DMS53 (cell line): Measurements from ENCODE around the gene TFCP2L1.

Experiments used
- DNase-seq: peaks from one replicate; lab custom pipeline; 2025; lab: John Stamatoyannopoulos, UW

The TFCP2L1 gene

GRCh38 chr2:121218386-121218938 is 66.5 kb downstream of the TFCP2L1 start:
- DNase-seq = peak; percentile 24

- DNase-seq = no peak
Observed at GRCh38 chr2:121217627-121218026, 67.4 kb downstream of the TFCP2L1 start.

DNA sequence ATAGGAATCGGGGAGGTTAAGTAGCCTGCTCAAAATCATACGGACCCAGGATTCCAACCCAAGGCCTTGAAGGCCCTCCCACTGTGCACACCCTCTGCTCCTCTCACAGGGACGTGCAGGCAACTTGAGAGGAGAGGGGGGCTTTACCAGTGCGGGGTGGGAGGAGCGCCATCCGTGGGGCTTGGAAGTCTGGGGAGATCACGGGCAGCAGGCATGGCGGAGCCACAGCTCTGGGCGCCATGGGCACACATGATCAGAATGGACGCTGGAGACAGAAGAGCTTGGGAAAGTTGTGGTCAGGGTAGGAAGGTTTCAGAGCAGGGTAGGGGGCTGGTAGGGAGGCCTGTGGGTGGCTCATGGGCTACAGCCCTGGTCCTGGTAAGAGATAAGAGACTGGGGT is 70.7 kb downstream of the TFCP2L1 start:
- no peak for DNase-seq

DNA sequence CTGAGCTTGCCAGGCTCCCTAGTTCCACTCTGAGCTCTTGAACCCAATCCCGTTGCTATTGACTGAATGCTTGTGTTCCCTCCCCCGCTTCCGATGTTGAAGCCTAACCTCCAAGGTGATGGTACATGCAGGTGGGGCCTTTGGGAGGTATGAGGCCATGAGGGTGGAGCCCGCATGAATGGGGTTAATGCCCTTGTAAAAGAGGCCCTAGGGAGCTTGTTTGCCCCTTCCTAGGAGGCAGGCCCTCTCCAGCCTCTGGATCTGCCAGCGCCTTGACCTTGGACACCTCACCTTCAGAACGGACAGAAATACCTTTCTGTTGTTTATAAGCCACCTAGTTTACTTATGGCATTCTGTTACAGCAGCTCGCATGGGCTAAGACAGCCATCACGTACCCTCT is 71.6 kb downstream of the TFCP2L1 start:
- DNase-seq = no peak

GRCh38 chr2:121212661-121213325 is 72.2 kb downstream of the TFCP2L1 start:
- no peak for DNase-seq

DNA sequence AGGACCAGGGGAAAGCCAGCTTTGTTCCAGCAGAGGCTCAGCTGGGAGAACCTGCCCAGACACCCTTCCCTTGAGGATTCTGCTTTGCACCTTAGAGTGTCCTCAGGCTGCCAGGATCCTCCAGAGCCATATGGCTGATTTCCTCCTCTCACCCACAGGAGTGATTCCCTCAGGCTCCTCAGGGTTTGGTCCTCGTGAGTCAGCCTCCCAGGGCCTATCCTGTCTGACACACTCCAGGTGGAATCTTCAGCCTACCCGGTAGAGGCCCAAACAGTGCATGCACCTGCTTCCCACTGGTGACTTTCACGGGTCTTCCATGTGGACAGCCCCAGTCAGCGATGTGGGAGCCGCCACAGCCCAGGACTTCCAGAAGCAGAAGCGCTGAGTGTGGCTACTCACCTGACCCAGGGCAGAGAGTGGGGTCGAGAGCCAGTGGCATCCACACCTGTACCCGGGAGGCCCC is 73.3 kb downstream of the TFCP2L1 start:
- peak; percentile 80 for DNase-seq

GRCh38 chr2:121211251-121211650 is 73.8 kb downstream of the TFCP2L1 start:
- peak; percentile 82 for DNase-seq

GRCh38 chr2:121210691-121211090 is 74.3 kb downstream of the TFCP2L1 start:
- DNase-seq = peak; percentile 94

DNA sequence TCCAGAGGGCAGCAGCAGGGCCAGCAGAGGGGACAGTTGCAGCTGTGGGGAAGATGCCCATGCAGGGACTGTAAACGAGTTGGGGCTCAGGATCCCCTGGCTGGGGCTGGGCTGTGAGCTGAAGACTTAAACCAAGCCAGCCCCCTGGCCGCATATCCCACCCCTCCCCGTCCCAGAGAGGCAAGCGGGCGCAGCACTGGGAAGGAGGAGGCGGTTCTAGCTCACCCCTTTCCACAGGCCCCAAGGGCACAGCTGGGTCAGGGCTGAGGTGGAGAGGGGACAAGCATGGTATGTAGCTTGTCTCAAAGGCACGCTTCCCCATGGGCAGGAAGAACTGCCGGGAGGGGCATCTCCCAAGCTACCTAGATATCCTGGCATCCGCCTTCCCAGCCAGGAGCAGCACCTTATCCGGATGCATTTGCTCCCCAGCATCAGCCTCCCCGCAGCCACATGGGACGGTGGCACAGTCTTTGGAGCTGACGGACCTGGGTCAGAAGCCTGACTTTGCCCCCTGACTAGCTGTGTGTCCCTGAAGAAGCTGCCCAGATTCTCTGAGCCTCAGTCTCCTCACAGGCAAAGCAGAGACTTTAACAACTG is 75.9 kb downstream of the TFCP2L1 start:
- DNase-seq = no peak

GRCh38 chr2:121207494-121207893 is 77.5 kb downstream of the TFCP2L1 start:
- DNase-seq = no peak

DNA sequence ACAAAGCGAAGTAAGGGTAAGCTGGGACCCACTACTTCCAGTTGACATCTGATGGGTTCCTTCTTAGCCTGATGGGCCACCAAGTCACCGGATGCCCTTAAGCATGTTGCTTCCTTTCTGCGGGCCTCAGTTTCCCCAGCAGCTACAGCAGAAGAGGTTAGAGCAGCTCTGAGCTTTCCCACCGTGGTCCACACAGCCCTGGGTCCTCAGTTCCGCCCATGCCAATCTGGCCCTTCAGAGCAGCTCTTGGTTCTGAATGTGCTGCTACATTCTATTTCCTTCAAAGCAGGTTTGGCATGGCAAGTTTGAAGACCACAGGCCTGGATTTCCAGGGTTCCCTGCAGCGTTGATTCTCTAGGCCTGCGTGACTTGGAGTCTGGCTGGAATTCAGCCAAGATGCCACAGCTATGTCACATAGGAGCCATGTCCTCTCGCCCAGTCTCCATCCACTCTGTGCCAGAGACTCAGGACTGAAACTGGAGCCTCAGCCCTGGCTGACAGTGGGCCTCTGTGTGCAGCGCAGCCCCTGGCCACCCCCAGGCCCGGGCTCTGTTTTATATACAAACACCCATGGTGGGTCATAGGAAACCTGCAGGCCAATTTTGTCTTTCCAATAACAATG is 79.6 kb downstream of the TFCP2L1 start:
- DNase-seq = peak; percentile 56

DNA sequence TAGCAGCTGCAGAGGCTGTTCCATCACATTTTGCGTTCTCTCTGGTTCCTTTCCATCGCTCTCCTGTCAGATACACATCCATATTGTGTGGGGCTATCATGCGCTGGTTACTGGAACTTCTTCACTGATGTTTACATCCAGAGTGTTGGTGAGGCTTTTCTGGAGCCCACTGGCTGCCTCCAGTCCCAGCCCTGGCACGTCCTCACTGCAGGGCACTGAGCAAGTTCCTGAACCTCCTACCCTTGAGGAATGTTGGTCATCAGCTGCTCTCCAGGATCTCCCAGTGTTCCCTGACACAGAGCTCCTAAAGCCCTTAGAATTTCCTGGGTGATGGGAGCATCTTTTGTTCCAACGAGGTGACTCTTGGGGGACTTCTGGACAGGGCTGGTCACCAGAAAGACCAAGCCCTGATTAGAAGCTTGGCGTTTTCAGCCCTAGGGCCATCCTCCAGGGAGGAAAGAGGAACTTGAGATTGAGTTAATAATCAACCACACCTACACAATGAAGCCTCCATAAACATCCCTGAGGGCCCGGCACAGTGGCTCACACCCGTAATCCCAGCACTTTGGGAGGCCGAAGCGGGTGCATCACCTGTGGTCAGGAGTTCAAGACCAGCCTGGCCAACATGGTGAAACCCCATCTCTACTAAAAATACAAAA is 81.3 kb downstream of the TFCP2L1 start:
- DNase-seq = peak; percentile 87

DNA sequence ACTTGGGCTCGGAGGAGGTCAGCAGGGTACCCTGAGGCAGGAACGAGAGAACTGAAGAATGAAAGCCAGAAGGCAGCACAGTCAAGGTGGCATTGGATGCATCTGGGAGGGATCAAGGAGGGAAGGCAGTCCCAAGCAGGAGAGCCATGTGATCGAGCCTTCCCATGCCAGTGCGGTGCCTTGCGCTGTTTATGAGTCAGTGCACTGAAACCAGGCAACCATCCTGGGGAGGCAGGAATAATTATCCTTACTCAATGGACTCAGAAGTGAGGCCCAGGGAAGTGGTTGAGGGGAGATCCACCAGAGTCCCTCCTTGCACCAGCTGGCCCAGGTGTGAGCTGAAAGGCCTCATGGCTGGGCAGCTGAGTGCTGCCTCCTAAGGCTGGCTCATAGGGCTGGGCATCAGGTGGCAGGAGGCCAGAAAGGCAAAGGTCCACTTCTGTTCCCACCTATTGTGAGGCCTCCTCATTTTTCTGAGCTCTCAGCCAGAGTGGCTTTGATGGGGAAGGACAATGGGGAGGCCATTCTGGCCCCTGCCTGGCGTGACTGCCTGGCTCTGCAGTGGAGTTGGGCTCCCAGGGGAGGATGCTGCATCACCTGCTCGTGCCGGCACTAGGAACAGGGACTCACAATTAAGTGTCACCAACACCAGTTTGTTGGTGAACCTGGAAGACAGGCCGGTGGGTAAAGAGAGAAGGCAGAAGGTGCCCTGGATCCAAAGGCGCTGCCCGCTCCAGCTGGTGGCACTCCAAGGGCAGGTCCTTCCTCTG is 82.3 kb downstream of the TFCP2L1 start:
- peak; percentile 88 for DNase-seq

DNA sequence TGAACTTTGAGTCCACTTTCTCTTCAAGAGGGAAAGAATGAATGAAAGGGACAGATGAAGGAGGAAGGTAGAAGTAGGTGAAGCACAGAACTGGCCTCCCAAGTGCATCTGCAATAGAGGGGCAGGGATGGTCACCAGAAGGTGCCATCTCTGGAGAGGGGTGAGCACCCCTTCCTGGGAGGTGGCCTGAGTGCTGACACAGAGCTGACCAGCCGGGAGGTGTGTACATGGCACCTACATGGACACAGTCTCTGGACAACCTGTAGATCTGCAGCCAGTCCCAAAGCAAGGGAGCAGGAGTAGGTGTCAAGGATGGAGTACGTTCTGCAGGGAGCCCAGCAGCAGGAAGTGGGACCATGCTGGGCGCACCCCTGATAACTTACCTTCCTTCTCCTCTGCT is 83.2 kb downstream of the TFCP2L1 start:
- DNase-seq = no peak

DNA sequence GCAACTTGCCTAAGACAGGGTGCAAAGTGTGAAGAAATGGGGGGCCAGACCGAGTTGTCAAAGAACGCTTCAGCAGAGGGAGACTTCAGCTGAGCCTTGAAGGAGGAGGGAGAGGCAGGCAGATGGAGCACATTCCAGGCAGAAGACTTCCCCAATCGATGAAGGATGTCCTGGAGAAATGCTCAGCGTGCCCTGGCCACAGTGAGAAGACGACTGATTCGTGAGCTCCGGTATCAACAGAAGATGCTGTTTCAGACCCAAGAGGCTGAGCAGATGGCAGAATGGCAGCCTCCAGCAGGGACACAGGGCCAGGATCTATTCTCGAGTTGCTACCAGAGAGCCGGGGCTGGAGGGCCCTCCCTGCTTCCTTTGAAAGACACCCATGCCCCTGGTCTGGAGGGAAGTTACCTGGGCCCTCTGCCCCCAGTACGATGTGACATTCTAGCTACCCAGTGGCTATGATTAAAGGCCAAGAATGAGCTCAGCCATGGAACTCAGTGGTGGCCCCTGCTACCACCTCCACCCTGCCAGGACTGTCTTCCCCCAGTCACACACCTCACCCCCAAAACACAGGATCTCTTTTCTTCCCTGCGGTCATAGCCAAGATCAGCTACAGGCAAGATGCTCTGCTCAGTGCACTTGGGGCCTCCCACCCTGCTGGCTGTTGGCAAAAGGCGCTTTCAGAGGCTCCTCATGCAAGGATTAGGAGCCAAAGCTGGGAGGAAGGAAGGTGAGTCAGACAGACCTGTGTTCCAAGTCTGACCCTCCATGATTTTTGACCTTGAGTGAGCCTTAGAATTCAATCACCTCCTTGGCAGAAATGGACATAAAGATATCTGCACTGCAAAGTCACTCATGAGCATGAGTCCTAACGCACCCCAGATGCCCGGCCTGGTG is 84.3 kb downstream of the TFCP2L1 start:
- DNase-seq = no peak

- no peak for DNase-seq
Observed at GRCh38 chr2:121200011-121200347, 85.0 kb downstream of the TFCP2L1 start.

DNA sequence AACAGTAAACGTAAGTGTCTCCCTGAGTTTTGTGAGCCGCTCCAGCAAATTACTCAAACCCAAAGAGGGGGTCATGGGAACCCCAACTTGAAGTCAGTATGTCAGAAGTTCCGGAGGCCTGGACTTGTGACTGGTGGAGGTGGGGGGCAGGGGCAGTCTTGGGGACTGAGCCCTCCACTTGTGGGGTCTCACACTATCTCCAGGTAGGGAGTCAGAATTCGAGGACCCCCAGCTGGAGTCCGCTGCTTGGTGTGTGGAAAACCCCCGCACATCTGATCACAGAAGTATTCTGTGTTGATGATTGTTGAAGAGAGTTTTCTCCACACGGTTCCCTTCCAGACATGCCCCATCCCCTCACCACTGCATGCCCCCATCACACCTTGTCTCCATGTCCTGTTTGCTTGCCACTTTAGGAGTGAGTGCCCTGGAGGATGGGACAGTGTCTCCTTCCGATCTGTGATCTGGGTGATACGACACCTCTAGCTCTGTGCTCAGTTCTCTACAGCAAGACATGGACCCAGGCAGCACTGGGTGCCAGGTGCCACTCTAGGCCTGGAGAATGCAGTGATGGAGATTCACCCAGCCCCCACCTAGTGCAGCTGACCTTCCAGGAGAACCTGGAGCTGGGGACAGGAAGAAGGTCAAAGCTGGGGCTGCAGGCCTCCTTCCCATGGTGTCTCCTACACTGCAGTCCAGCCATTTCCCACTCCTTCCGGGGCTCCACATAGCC is 85.6 kb downstream of the TFCP2L1 start:
- no peak for DNase-seq

GRCh38 chr2:121197369-121198091 is 87.5 kb downstream of the TFCP2L1 start:
- DNase-seq = peak; percentile 70

GRCh38 chr2:121196849-121197155 is 88.2 kb downstream of the TFCP2L1 start:
- no peak for DNase-seq
